Liver (tissue), 9 donors: Measurements from ENCODE around the gene WDR11. TPM values are rescaled to one million over a fixed set of nuclear protein-coding genes. Genes with fewer than 3 reads are reported as not detected.

Source experiments
- DNase-seq: peaks from one replicate; pipeline ENCODE4 v3.0.0-alpha.2; 2017; ENCODE audit warnings: low spot score
- H3K27ac ChIP-seq, 2 donors: one replicate each; pipeline ENCODE4 v1.7.0; 2013; ENCODE audit warnings: inconsistent platforms in 2 of 2, low read length in 2 of 2, control low read depth in 1 of 2, low read depth in 1 of 2, mild to moderate bottlenecking in 1 of 2
- H3K27me3 ChIP-seq, 4 donors: one replicate each; pipeline versions ENCODE4 v1.6.1 to v1.7.0; 2013; ENCODE audit warnings: low read length in 3 of 4, inconsistent platforms in 1 of 4, mild to moderate bottlenecking in 1 of 4, moderate library complexity in 1 of 4; ENCODE audit not compliant: control insufficient read depth in 4 of 4, insufficient read depth in 4 of 4
- H3K36me3 ChIP-seq, 4 donors: one replicate each; pipeline versions ENCODE4 v1.6.1 to v1.7.0; 2013; ENCODE audit warnings: low read length in 3 of 4, mild to moderate bottlenecking in 3 of 4, low read depth in 1 of 4, moderate library complexity in 1 of 4; ENCODE audit not compliant: control insufficient read depth in 4 of 4, insufficient read depth in 3 of 4
- H3K4me1 ChIP-seq, 4 donors: one replicate each; pipeline versions ENCODE4 v1.6.1 to v1.7.0; 2013; ENCODE audit warnings: low read length in 3 of 4, mild to moderate bottlenecking in 3 of 4, moderate library complexity in 1 of 4; ENCODE audit not compliant: control insufficient read depth in 4 of 4, insufficient read depth in 4 of 4
- H3K4me3 ChIP-seq, 3 donors: one replicate each; pipeline versions ENCODE4 v1.6.1 to v1.7.0; 2013; ENCODE audit warnings: low read length in 3 of 3, control low read depth in 1 of 3, low read depth in 1 of 3, mild to moderate bottlenecking in 1 of 3
- H3K9ac ChIP-seq, 2 donors: one replicate each; pipeline ENCODE4 v1.7.0; 2013; ENCODE audit warnings: low read length in 2 of 2, mild to moderate bottlenecking in 2 of 2, moderate library complexity in 2 of 2, control low read depth in 1 of 2, low read depth in 1 of 2
- H3K9me3 ChIP-seq, 4 donors: one replicate each; pipeline versions ENCODE4 v1.6.1 to v1.7.0; 2013; ENCODE audit warnings: low read length in 3 of 4; ENCODE audit not compliant: control insufficient read depth in 4 of 4
- ATF3 ChIP-seq: IDR thresholded peaks from 2 replicates; pipeline ENCODE4 v1.6.1; 2016; ENCODE audit warnings: antibody characterized with exemption
- CTCF ChIP-seq: fragments of 150-350 bp; IDR thresholded peaks from 2 replicates; pipeline ENCODE4 v1.5.1; 2017; ENCODE audit warnings: improper control_type of control experiment, low read depth, low read length; ENCODE audit not compliant: missing input control
- EGR1 ChIP-seq, 2 donors: IDR thresholded peaks; 2 replicates each; pipeline ENCODE4 v1.6.1; 2016 to 2018; ENCODE audit warnings: antibody characterized with exemption in 2 of 2, low read depth in 2 of 2
- FOXA1 ChIP-seq: IDR thresholded peaks from 2 replicates; pipeline ENCODE4 v1.6.1; 2016; ENCODE audit warnings: antibody characterized with exemption
- FOXA2 ChIP-seq: IDR thresholded peaks from 2 replicates; pipeline ENCODE4 v1.6.1; 2016; ENCODE audit warnings: antibody characterized with exemption
- GABPA ChIP-seq, 2 donors: IDR thresholded peaks in 1 of 2; conservative IDR thresholded peaks in 1 of 2; 2 replicates each; pipeline ENCODE4 v1.6.1; 2016; ENCODE audit warnings: antibody characterized with exemption in 2 of 2, mild to moderate bottlenecking in 1 of 2, moderate library complexity in 1 of 2
- HNF4A ChIP-seq, 2 donors: conservative IDR thresholded peaks; 2 replicates each; pipeline ENCODE4 v1.6.1; 2016; ENCODE audit warnings: antibody characterized with exemption in 2 of 2, mild to moderate bottlenecking in 2 of 2
- HNF4G ChIP-seq: IDR thresholded peaks from 2 replicates; pipeline ENCODE4 v1.6.1; 2016; ENCODE audit warnings: antibody characterized with exemption
- NR2F2 ChIP-seq: IDR thresholded peaks from 2 replicates; pipeline ENCODE4 v1.6.1; 2016; ENCODE audit warnings: antibody characterized with exemption
- RXRA ChIP-seq, 2 donors: IDR thresholded peaks; 2 replicates each; pipeline ENCODE4 v1.6.1; 2017 to 2018; ENCODE audit warnings: antibody characterized with exemption in 2 of 2, mild to moderate bottlenecking in 1 of 2
- SP1 ChIP-seq: IDR thresholded peaks from 2 replicates; pipeline ENCODE4 v1.6.1; 2018; ENCODE audit warnings: antibody characterized with exemption, mild to moderate bottlenecking
- TAF1 ChIP-seq: conservative IDR thresholded peaks from 2 replicates; pipeline ENCODE4 v1.6.1; 2016; ENCODE audit warnings: antibody characterized with exemption, mild to moderate bottlenecking
- YY1 ChIP-seq: IDR thresholded peaks from 2 replicates; pipeline ENCODE4 v1.6.1; 2016; ENCODE audit warnings: antibody characterized with exemption, mild to moderate bottlenecking
- WGBS: extraction: QIAGEN DNeasy Blood & Tissue Kit; methylation state at CpG from one replicate; pipeline ENCODE4 v1.1.7; 2013; 5-methylcytosine and 5-hydroxymethylcytosine counted together
- polyA plus RNA-seq, 2 donors: library from polyadenylated mRNA; stranded (reverse) in 1 of 2; unstranded in 1 of 2; fragments of 200-250 nt in 1 of 2; fragments of >200 nt in 1 of 2; fragmentation: Nextera tagmentation in 1 of 2; extraction: Ambion mirVana in 1 of 2; gene quantifications; one replicate each; pipeline versions ENCODE4 v1.2.1 to v1.2.3, GENCODE V29; 2013 to 2015
- total RNA-seq, 2 donors: library from RNA; depleted of rRNA; stranded (reverse); fragments of >200 nt; gene quantifications; one replicate each; pipeline ENCODE4 v1.2.3, GENCODE V29; 2014
- TF ChIP-seq, protein P1 (sequence below): IDR thresholded peaks from 2 replicates; pipeline ENCODE4 v1.6.1; 2016; ENCODE audit warnings: antibody characterized with exemption
- TF ChIP-seq, protein P2 (sequence below): IDR thresholded peaks from 2 replicates; pipeline ENCODE4 v1.6.1; 2016; ENCODE audit warnings: antibody characterized with exemption
- donor health status: healthy.
- donor health status: healthy.
- donor health status: healthy.
- donor health status: healthy.
- donor health status: healthy.

The WDR11 gene
- total and polyA plus RNA-seq, 4 donors = 12.5 to 51.0 (median 21.0) TPM

DNA sequence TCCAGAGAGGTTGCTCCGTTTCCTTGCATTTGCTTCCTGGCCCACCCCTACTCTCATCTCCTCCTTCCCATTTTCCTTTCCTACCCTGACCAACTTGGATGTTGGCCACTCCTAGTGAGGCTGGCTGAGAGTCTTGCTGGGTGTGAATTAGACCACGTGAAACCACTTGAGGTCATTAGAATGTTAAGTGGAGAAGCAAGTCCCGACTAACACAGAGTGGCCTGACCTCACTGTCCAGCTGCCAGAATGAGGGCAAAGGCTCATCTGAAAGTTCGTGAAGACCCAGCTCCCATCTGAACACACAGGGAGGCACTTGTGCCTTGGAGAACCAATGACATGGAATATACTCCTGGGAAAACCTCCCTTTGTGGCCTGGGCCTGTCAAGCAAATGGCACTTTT lies 80.8 kb downstream of the WDR11 start:
- no peaks in the 10 kb centered on the region for H3K27me3 ChIP-seq
- H3K27ac ChIP-seq = no peak overlapping the region
- no peaks in the 10 kb centered on the region for H3K4me1 ChIP-seq
- H3K36me3 ChIP-seq = no peaks in the 10 kb centered on the region
- H3K4me3 ChIP-seq = no peak overlapping the region
- H3K9ac ChIP-seq = no peak overlapping the region
- TF ChIP-seq, protein P1, sequence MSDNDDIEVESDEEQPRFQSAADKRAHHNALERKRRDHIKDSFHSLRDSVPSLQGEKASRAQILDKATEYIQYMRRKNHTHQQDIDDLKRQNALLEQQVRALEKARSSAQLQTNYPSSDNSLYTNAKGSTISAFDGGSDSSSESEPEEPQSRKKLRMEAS = no peak
- TF ChIP-seq NR2F2 = no peak
- TF ChIP-seq HNF4A (conservative IDR thresholded peaks at IDR 0.05) = no peak
- TF ChIP-seq ATF3 = no peak
- TF ChIP-seq EGR1 (IDR thresholded peaks at IDR 0.05; ENCODE audit: low read depth in 2 of 2) = no peak
- TF ChIP-seq FOXA1 = no peak
- TF ChIP-seq, protein P2, sequence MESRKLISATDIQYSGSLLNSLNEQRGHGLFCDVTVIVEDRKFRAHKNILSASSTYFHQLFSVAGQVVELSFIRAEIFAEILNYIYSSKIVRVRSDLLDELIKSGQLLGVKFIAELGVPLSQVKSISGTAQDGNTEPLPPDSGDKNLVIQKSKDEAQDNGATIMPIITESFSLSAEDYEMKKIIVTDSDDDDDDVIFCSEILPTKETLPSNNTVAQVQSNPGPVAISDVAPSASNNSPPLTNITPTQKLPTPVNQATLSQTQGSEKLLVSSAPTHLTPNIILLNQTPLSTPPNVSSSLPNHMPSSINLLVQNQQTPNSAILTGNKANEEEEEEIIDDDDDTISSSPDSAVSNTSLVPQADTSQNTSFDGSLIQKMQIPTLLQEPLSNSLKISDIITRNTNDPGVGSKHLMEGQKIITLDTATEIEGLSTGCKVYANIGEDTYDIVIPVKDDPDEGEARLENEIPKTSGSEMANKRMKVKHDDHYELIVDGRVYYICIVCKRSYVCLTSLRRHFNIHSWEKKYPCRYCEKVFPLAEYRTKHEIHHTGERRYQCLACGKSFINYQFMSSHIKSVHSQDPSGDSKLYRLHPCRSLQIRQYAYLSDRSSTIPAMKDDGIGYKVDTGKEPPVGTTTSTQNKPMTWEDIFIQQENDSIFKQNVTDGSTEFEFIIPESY = no peak
- no peak for TF ChIP-seq RXRA (IDR thresholded peaks at IDR 0.05)
- no peak for TF ChIP-seq GABPA (IDR thresholded peaks at IDR 0.05 in 1 of 2, conservative IDR thresholded peaks at IDR 0.05 in 1 of 2)
- TF ChIP-seq FOXA2 = no peak
- TF ChIP-seq CTCF = no peak
- no peak for TF ChIP-seq TAF1
- no peak for TF ChIP-seq SP1
- TF ChIP-seq HNF4G = no peak
- TF ChIP-seq YY1 = no peak
- DNase-seq = no peak
- peaks cover 0 to 5% (median 0%) of the 10 kb centered on the region in 4 donors for H3K9me3 ChIP-seq
- WGBS = 69% methylated on average over 4 of the region's 4 CpGs

- no peak for DNase-seq
- Histone ChIP-seq H3K27me3 (peaks cover 0 to 4% (median 0%) of the 10 kb centered on the region in 4 donors), H3K9ac (no peak overlapping the region), H3K9me3 (peaks cover 0 to 5% (median 0%) of the 10 kb centered on the region in 4 donors), H3K27ac (no peak overlapping the region), H3K4me3 (no peak overlapping the region), H3K36me3 (no peaks in the 10 kb centered on the region), H3K4me1 (no peaks in the 10 kb centered on the region)
- WGBS = 94% methylated on average over 5 of the region's 5 CpGs
- TF ChIP-seq ATF3 (no peak), NR2F2 (no peak), YY1 (no peak), TAF1 (no peak), GABPA (IDR thresholded peaks at IDR 0.05 in 1 of 2, conservative IDR thresholded peaks at IDR 0.05 in 1 of 2) (no peak)
Observed at GRCh38 chr10:120938822-120939221, 87.7 kb downstream of the WDR11 start.
